ENCODE results near the gene TUBA4B. TPM values are rescaled to one million over a fixed set of nuclear protein-coding genes. Genes with fewer than 3 reads are reported as not detected.

The TUBA4B gene
- not detected in 2 replicates for total RNA-seq

GRCh38 chr2:219252900-219253752, at the start of gene TUBA4B:
TSS of gene TUBA4B (plus strand) at chr2:219253243. CDS start at chr2:219253408, 165 bp downstream.

GRCh38 chr2:219206328-219207133, 46.5 kb upstream of the TUBA4B start, which contains the start of gene ZFAND2B:
TSS of gene ZFAND2B (plus strand) at chr2:219206782. CDS start at chr2:219206988, 206 bp downstream.

DNA sequence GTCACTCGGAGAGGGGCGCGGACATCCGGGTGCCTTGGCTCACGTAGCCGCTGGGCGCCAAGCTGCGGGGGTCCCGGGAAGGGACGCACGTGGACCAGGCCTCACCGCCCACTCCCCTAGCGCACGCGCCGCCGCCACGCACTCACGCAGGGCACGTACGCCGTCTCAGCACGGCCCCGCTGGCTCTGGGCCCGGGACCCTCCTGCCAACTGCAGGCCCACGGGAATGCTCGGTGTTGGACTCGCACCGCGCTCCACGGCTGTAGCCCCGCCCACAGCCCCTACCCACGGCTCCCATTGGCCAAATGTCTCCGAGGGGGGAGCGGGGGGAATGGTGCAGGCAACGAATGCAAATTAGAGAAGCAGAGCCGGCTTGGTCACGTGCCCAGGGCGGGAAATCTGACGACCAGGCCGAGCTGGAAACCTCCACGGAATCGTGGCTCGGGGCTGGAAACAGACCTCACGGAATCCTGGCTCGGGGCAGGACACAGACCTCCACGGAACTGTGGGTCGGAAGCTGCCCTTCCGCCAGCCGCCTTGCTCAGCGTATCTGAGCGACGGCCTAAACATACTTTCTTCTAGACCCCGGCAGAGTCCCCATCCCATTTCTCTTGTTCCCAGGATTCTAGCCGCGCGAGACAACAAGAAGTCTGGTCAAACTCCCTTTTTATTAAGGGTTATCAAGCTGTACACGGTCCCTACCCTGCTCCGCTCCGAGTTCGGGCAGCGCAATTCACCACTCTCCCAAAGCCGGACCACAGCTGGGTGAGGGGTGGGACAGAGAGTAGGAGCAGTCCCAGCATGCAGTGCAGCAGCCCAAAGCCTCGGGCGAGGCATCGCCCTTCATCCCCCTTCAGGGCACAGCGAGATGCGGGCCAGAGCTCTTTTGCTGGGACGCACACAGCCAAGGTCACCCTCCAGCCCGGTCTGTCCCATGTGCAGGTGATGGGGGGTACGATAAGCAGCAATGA, 34.0 kb upstream of the TUBA4B start, which contains the start of gene ABCB6:
ABCB6 (minus strand) TSS at position 227 of the 970 bp plus-strand sequence. CDS start 285 bp downstream, outside the sequence.

DNA sequence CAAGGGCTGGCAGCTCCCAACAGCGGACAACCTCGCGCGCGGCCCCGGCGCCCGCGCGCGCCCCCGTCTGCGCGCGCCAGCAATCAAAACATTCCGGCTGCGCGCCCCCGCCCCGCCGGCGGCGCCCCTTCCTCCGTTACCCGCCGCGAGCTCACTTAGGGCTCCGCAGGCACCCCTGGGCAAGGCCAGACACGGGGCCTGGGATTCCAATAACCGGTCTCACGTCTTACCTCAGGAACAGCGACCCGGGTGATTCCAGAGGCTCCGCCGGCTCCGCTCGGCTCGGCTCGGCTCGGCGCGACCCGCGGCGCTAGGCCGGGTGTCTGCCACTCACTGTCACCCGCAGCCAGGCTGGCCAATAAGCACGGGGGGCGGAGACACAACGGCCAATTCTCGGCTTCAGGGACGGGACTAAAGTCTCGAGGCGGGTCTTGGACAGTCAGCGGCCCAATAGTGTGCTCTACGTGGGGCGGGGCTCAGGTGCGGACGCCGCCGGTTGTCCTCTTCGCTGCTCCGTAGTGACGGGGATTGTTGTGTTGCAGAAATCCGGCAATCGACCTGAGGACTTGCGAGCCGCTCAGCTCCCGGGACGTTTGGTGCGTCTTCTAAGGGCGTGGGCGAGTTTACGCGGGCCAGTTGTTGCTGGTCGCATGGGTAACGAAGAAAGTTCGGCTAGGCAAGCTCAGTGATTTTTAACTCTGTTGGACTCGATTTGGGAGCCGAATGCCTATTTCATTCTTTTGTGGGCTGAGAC, 23.6 kb upstream of the TUBA4B start, which contains the start of the genes ANKZF1 and ATG9A:
ANKZF1 (plus strand) TSS at position 502 of the 754 bp plus-strand sequence. CDS start 452 bp downstream, outside the sequence.
ATG9A (minus strand) TSS at position 332 of the 754 bp plus-strand sequence. CDS start 1,612 bp downstream, outside the sequence.

GRCh38 chr2:219245148-219245898, 7.7 kb upstream of the TUBA4B start, which contains the start of the genes GLB1L and STK16:
TSS of gene GLB1L (minus strand) at chr2:219245444. CDS start at chr2:219243573, 1,871 bp downstream.
TSS of gene STK16 (plus strand) at chr2:219245479. CDS start at chr2:219246000, 521 bp downstream.

GRCh38 chr2:219253753-219254589, 928 bp downstream of the TUBA4B start, which contains the start of gene TUBA4A:
TSS of gene TUBA4A (minus strand) at chr2:219253918. CDS start at chr2:219253858, 60 bp downstream.

GRCh38 chr2:219279151-219279915, 26.3 kb downstream of the TUBA4B start, which contains the start of gene DNAJB2:
TSS of gene DNAJB2 (plus strand) at chr2:219279366. CDS start at chr2:219279834, 468 bp downstream.

DNA sequence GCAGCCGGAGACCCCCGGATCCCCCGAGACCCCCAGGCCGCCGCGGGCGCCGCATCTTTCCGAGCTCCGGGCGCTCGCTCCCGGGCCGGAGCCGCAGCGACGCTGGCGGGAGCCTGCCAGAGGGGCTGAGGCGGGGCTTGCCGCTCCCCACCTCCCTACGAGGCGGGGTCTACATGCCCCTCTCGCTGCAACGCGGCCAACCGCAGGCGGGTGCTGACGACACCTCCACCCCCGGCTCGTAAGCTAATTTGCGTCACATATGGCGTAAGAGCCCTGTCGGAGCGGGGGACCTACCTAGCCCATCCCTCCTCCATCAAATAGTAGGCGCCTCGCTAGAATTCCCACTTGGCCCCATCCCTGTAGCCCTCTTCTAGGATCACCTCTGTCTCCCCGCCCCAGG, 56.2 kb downstream of the TUBA4B start, which contains the start of gene PTPRN:
PTPRN (minus strand) TSS at position 124 of the 400 bp plus-strand sequence; CDS start at position 55, 69 bp downstream.

Other genes with a start within 250 kb of the TUBA4B start
- gene CFAP65, start 211.7 kb upstream of the TUBA4B start, total RNA-seq = under 0.01 TPM in 1 of 2 replicates, not detected in the other
- gene IHH, start 192.3 kb upstream of the TUBA4B start, total RNA-seq = under 0.01 and 0.09 TPM in 2 replicates
- gene NHEJ1, start 92.4 kb upstream of the TUBA4B start, total RNA-seq = 12.1 and 13.6 TPM in 2 replicates
- gene SLC23A3, start 83.2 kb upstream of the TUBA4B start, total RNA-seq = 1.1 and 3.5 TPM in 2 replicates
- gene CNPPD1, start 76.3 kb upstream of the TUBA4B start, total RNA-seq = 16.4 and 17.3 TPM in 2 replicates
- gene RETREG2, start 75.0 kb upstream of the TUBA4B start, total RNA-seq = 42.9 and 53.6 TPM in 2 replicates
- gene ZFAND2B, start 46.5 kb upstream of the TUBA4B start, total RNA-seq = 21.1 and 22.1 TPM in 2 replicates
- 29.8 and 51.1 TPM in 2 replicates for gene ABCB6, start 34.3 kb upstream of the TUBA4B start, total RNA-seq
- gene ATG9A, start 23.6 kb upstream of the TUBA4B start, total RNA-seq = 31.8 and 48.4 TPM in 2 replicates
- gene ANKZF1, start 23.4 kb upstream of the TUBA4B start, total RNA-seq = 16.5 and 34.8 TPM in 2 replicates
- gene GLB1L, start 7.8 kb upstream of the TUBA4B start, total RNA-seq = 3.3 and 4.0 TPM in 2 replicates
- 18.7 and 22.0 TPM in 2 replicates for gene STK16, start 7.8 kb upstream of the TUBA4B start, total RNA-seq
- 5.1 and 5.2 TPM in 2 replicates for gene TUBA4A, start 675 bp downstream of the TUBA4B start, total RNA-seq
- gene DNAJB2, start 26.1 kb downstream of the TUBA4B start, total RNA-seq = 17.4 and 25.6 TPM in 2 replicates
- not detected in 2 replicates for gene PTPRN, start 56.2 kb downstream of the TUBA4B start, total RNA-seq
- gene RESP18, start 79.5 kb downstream of the TUBA4B start, total RNA-seq = not detected in 2 replicates
- gene DNPEP, start 134.7 kb downstream of the TUBA4B start, total RNA-seq = 42.4 and 44.0 TPM in 2 replicates
- not detected in 2 replicates for gene DES, start 165.1 kb downstream of the TUBA4B start, total RNA-seq
- gene SPEG, start 181.6 kb downstream of the TUBA4B start, total RNA-seq = 0.63 and 4.2 TPM in 2 replicates
- 38.0 and 45.6 TPM in 2 replicates for gene GMPPA, start 245.6 kb downstream of the TUBA4B start, total RNA-seq